Activated naive CD4-positive, alpha-beta T cell treated with anti-CD3 and anti-CD28 coated beads for 36 hours (primary cell): ENCODE data around the gene CYBC1. TPM values are rescaled to one million over a fixed set of nuclear protein-coding genes. Genes with fewer than 3 reads are reported as not detected.

Experiments used
- CTCF ChIA-PET: fragments of 350-600 bp; sonication (Branson Sonifier 250); formaldehyde crosslinking; loops from one replicate; lab custom pipeline; 2021; ENCODE audit warnings: antibody characterized with exemption; lab: Charles Lee
- DNase-seq: peaks from one replicate; pipeline ENCODE4 v3.0.0-alpha.2; 2020
- H3K27ac Mint-ChIP-seq: one replicate; pipeline ENCODE4 v1.8.0; 2021; ENCODE audit warnings: mild to moderate bottlenecking, mixed read lengths
- H3K27me3 Mint-ChIP-seq: one replicate; pipeline ENCODE4 v1.8.0; 2021; ENCODE audit warnings: low read depth, mixed read lengths
- H3K36me3 Mint-ChIP-seq: one replicate; pipeline ENCODE4 v1.8.0; 2021; ENCODE audit warnings: low read depth, mixed read lengths
- H3K4me1 Mint-ChIP-seq: one replicate; pipeline ENCODE4 v1.8.0; 2021; ENCODE audit warnings: low read depth, mixed read lengths
- H3K4me3 Mint-ChIP-seq: one replicate; pipeline ENCODE4 v1.8.0; 2021; ENCODE audit warnings: mild to moderate bottlenecking, moderate library complexity, mixed read lengths
- H3K9me3 Mint-ChIP-seq: one replicate; pipeline ENCODE4 v1.8.0; 2021; ENCODE audit warnings: mixed read lengths
- intact Hi-C: fragments of 100-400 bp; cut with micrococcal nuclease; formaldehyde crosslinking; loops from one replicate; pipeline ENCODE4 v1.15.1; 2023
- total RNA-seq, 2 experiments: library from RNA; stranded (reverse); gene quantifications; one replicate each; pipeline ENCODE4 v1.2.3, GENCODE V29; 2021

CYBC1 gene
- total RNA-seq, 2 experiments from 2014 or later = 292 to 294 TPM

DNA sequence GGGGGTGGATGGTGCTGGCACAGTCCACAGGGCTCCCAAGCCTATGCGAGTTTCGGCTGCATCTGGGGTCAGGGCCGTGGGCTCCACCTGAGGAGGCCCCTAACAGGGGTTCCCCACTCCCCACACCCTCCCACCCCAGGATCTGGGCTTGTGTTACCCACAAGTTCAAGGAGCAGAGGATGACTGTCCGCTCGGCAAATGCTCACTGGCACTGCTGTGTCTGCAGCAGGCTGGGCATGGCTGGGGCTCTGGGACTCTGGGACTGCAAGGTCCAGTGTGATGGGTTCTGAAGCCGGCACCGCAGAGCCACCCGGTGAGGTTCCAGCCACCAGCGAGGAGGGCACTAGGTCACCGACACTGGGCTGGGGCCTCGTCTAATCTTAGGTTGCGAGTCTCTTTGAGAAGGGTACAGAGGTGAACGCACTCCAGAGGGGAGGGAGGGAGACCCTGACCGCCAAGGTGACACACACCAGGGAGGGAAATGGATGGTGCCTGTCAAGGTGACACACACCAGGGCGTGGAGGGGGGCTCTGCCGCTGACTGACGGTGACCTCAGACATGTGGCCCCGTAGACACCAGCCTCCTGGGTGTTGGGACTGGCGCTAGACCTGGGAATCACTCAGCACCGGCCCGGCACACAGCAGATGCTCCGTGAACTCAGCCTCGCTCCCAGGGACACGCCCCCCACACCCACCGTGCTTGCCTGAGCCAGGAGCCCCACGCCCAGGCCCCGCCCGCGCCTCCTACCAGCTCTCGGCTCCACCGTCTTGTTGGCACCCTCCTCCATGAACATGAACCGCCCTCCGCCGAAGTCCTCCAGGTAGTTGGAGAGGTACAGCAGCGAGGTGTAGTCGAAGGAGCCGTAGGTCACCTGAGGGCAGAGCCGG lies 52.9 kb downstream of the CYBC1 start:
- H3K4me1 Mint-ChIP-seq = peaks cover 13% of the 10 kb centered on the region
- no peak overlapping the region for H3K4me3 Mint-ChIP-seq
- no peaks in the 10 kb centered on the region for H3K9me3 Mint-ChIP-seq
- H3K27ac Mint-ChIP-seq = no peak overlapping the region
- H3K36me3 Mint-ChIP-seq = peaks cover 10% of the 10 kb centered on the region
- no peak for DNase-seq
- CTCF ChIA-PET = no interaction called here
- intact Hi-C loops = no loop called here
- no peaks in the 10 kb centered on the region for H3K27me3 Mint-ChIP-seq

DNA sequence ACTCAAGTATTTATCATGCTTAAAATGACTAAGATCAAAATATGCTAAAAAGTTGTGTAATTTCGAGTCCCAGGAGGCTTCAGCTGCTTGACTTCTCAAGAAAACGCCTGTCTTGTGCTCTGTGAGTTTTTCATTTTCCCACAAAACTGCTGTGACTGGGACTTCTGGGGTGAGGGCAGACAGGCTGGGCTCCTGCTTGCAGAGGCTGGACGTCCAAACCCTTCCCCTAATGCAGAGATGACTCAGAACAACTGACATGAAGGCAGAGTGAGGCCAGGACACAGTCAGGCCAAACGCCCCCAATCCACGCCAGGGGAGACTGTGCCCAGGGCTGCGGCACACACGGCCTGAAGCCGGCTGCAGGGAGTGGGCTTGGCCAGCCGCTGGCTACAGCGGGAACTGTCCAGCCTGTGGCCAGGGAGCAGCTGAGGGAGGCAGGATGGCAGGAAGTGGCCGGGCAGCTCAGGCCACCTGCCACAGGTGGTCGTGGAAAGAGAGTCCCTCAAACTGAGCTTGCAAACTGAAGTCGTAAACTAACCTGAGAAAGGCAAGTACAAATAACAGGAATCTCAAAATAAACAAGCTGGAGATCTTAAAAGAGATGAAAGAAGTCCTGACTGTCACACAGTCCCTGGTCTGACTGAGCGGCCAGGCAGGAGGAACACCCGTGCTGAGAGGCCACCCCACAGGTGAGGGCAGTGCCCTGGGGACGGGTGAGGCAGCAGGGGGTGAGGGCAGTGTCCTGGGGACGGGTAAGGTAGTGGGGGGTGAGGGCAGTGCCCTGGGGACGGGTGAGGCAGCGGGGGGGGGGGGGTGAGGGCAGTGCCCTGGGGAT lies 53.7 kb downstream of the CYBC1 start:
- CTCF ChIA-PET = no interaction called here
- no peak for DNase-seq
- Mint-ChIP-seq H3K36me3 (peaks cover 5% of the 10 kb centered on the region), H3K9me3 (no peaks in the 10 kb centered on the region), H3K4me3 (no peak overlapping the region), H3K27me3 (no peaks in the 10 kb centered on the region), H3K27ac (no peak overlapping the region), H3K4me1 (peaks cover 12% of the 10 kb centered on the region)
- intact Hi-C loops = no loop called here

DNA sequence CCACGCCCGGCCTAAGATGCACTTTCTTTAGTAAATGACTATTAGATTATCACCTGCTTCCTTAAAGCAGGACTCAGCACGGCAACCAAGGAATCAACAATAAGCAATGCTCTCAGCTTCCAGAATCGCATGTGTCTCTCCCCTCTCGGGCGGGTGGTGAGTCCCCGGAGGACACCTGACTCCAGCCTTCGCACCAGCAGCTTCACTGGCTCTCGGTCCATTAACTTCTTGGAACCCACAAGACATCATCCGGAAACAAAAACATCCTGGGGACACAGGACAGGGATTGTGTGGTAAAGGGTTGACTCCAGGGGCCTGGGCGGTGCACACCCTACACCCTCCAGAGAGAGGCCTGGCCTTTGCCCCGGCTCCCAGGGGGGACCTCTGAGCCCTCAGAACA lies 56.3 kb downstream of the CYBC1 start:
- Mint-ChIP-seq H3K9me3 (no peaks in the 10 kb centered on the region), H3K27me3 (no peaks in the 10 kb centered on the region), H3K36me3 (no peaks in the 10 kb centered on the region), H3K4me3 (no peak overlapping the region), H3K27ac (no peak overlapping the region), H3K4me1 (no peaks in the 10 kb centered on the region)
- no peak for DNase-seq
- CTCF ChIA-PET = interaction anchor here (0.7 kb wide), 1 partner anchor 206 kb away, joined by 3 read pairs; no protein-coding TSS in a partner anchor
- intact Hi-C loops = no loop called here

DNA sequence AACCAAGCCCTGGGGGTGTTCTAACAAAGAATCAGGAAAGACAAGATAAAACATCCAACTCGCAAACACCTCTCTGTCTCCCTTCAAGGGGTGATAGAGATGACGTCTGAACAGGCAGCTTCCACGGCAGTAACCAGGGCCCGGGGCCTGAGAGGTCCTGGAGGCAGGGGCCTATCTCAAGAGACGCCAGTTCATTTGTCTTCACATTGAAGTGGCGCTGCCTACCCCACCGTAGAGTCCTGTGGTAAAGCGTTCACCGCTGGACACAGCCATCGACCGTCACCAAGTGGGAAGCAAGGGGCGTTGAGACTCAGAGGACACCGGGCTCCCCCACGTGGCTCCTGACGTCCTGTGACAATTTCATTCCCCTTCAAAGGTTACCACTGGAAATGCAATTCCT lies 57.6 kb downstream of the CYBC1 start:
- no peaks in the 10 kb centered on the region for H3K27me3 Mint-ChIP-seq
- no peak overlapping the region for H3K27ac Mint-ChIP-seq
- no peaks in the 10 kb centered on the region for H3K4me1 Mint-ChIP-seq
- intact Hi-C loops = no loop called here
- CTCF ChIA-PET = no interaction called here
- H3K36me3 Mint-ChIP-seq = no peaks in the 10 kb centered on the region
- no peak overlapping the region for H3K4me3 Mint-ChIP-seq
- no peak for DNase-seq
- no peaks in the 10 kb centered on the region for H3K9me3 Mint-ChIP-seq

Other genes starting within 250 kb of the CYBC1 start
- gene CCDC57, start 237.9 kb downstream of the CYBC1 start, total RNA-seq = 10 to 100 TPM; 40.7 to 43.9 TPM
- gene SLC16A3, start 221.7 kb downstream of the CYBC1 start, total RNA-seq = 10 to 100 TPM; 15.2 to 18.3 TPM
- 100 to 1,000 TPM in 1 of 2 experiments, 10 to 100 TPM in 1; 99.8 to 100 TPM for gene CSNK1D, start 177.1 kb downstream of the CYBC1 start, total RNA-seq
- 100 to 1,000 TPM; 635 to 646 TPM for gene CD7, start 133.1 kb downstream of the CYBC1 start, total RNA-seq
- 1 to 10 TPM; 2.8 to 3.8 TPM for gene SECTM1, start 117.0 kb downstream of the CYBC1 start, total RNA-seq
- under 1 TPM in 1 of 2 experiments, not detected in 1; 0.21 TPM for gene TEX19, start 91.5 kb downstream of the CYBC1 start, total RNA-seq
- not detected for gene UTS2R, start 79.0 kb downstream of the CYBC1 start, total RNA-seq
- gene HEXD, start 32.4 kb downstream of the CYBC1 start, total RNA-seq = 10 to 100 TPM; 22.4 to 26.3 TPM
- 10 to 100 TPM; 31.1 to 32.9 TPM for gene OGFOD3, start 32.2 kb downstream of the CYBC1 start, total RNA-seq
- gene NARF, start 8.0 kb upstream of the CYBC1 start, total RNA-seq = 10 to 100 TPM; 64.2 to 69.3 TPM
- gene FOXK2, start 69.0 kb upstream of the CYBC1 start, total RNA-seq = 10 to 100 TPM; 48.8 to 51.4 TPM
- gene WDR45B, start 197.7 kb upstream of the CYBC1 start, total RNA-seq = 10 to 100 TPM; 23.2 to 25.0 TPM
- gene RAB40B, start 247.9 kb upstream of the CYBC1 start, total RNA-seq = under 1 TPM; 0.42 to 0.52 TPM